Measurements from ENCODE around the gene S100P. TPM values are rescaled to one million over a fixed set of nuclear protein-coding genes. Genes with fewer than 3 reads are reported as not detected.

The S100P gene
- polyA plus RNA-seq, 2 of the 4 experiments (the other 2 are of a cell fraction) = 20.9 to 171 TPM

GRCh38 chr4:6676722-6677558, 16.7 kb upstream of the S100P start:
- no peak for DNase-seq (ENCODE audit: low read depth in 1 of 2, low spot score in 1 of 2)
- Histone ChIP-seq H3K4me3 (no peak overlapping the region), H3K4me2 (peak overlapping the region; percentile 99), H3K27ac (no peak overlapping the region), H3K9me3 (no peaks in the 10 kb centered on the region), H3K4me1 (peaks cover 20% of the 10 kb centered on the region)
- FAIRE-seq = no peak
- 94% methylated on average over 21 of the region's 21 CpGs for WGBS (ENCODE audit: missing lambda C conversion rate)
- ATAC-seq = no peak
- POLR2A ChIA-PET = interaction anchor here (1.0 kb wide), 1 partner anchor 25 kb away, joined by 3 read pairs; no protein-coding TSS in a partner anchor
- TF ChIP-seq ZC3H11A (IDR thresholded peaks at IDR 0.05) (no peak), POLR2AphosphoS2 (conservative IDR thresholded peaks at IDR 0.05; ENCODE audit: low read length) (no peak), CHD4 (IDR thresholded peaks at IDR 0.05; ENCODE audit: borderline replicate concordance) (no peak), ELK1 (IDR thresholded peaks at IDR 0.05; ENCODE audit: low read depth, low read length) (no peak), HOXA7 (CRISPR knock-in tag; IDR thresholded peaks at IDR 0.05) (no peak), USF2 (IDR thresholded peaks at IDR 0.05) (no peak), NFE2L2 (conservative IDR thresholded peaks at IDR 0.05; ENCODE audit: low read length) (no peak), NR3C1 (IDR thresholded peaks at IDR 0.05) (no peak), JUN (IDR thresholded peaks at IDR 0.05) (no peak), EHMT2 (IDR thresholded peaks at IDR 0.05; ENCODE audit: low read depth) (no peak)
- TF ChIP-seq, protein P1, sequence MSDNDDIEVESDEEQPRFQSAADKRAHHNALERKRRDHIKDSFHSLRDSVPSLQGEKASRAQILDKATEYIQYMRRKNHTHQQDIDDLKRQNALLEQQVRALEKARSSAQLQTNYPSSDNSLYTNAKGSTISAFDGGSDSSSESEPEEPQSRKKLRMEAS (IDR thresholded peaks at IDR 0.05) = no peak
- TF ChIP-seq, protein P2, sequence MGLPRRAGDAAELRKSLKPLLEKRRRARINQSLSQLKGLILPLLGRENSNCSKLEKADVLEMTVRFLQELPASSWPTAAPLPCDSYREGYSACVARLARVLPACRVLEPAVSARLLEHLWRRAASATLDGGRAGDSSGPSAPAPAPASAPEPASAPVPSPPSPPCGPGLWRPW (IDR thresholded peaks at IDR 0.05) = no peak
- CTCF ChIA-PET = interaction anchor here (0.6 to 2.7 kb wide), 5 partner anchors 8 to 131 kb away, joined by 3 to 9 read pairs (median 5); no protein-coding TSS in a partner anchor

DNA sequence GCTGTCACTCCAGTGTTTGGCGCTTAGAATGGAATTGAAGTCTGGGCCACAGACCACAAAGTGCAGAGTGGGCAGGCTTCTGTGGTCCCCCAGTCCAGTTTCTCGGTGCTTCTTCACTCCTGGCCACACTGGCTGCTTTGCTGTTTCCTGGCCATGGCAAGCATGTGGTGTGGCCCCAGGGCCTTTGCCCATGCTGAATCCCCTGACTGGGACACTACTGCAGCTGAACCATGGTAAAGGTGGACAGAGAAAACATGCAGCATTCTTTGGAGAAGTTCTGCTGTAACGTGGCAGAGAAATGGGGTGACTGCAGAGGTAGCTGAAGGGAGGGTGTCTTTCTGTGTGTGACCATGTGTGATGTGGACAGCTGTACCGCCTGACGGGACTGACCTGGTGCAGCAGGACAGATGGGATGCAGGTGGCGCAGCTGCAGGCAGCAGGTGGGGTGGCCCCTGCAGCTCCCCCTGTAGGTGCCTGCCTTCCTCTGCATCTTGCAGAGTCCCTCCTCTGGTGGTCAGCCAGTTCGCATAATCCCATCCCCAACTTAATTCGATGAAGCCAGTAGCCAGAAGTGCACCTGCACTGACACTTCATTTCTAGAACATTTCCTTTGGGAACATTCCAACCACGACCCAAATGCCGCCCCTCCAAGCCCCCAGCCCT, 13.2 kb upstream of the S100P start:
- Histone ChIP-seq H3K27ac (no peak overlapping the region), H3K4me3 (no peak overlapping the region), H3K9me3 (no peaks in the 10 kb centered on the region), H3K4me2 (no peak overlapping the region), H3K4me1 (peaks cover 13% of the 10 kb centered on the region; the same call in 2 of the 3 replicates)
- peak in 1 of 2 experiments; percentile 45; a peak in 3 of 6 replicates for ATAC-seq
- TF ChIP-seq RNF2 (IDR thresholded peaks at IDR 0.05; ENCODE audit: borderline replicate concordance, low read depth) (no peak), MAFK (IDR thresholded peaks at IDR 0.05; ENCODE audit: partially characterized antibody) (no peak), HOXB13 (CRISPR knock-in tag; IDR thresholded peaks at IDR 0.05; ENCODE audit: low read depth) (no peak), HOXA7 (CRISPR knock-in tag; IDR thresholded peaks at IDR 0.05) (no peak)
- CTCF ChIA-PET = interaction anchor here (0.7 to 2.5 kb wide), 7 partner anchors 8 to 350 kb away, joined by 3 to 9 read pairs (median 4); partner anchors contain the start of gene MRFAP1
- POLR2A ChIA-PET = no interaction called here
- no peak for DNase-seq (ENCODE audit: low read depth in 1 of 2, low spot score in 1 of 2)
- FAIRE-seq = no peak
- WGBS (ENCODE audit: missing lambda C conversion rate) = 81% methylated on average over 8 of the region's 10 CpGs

DNA sequence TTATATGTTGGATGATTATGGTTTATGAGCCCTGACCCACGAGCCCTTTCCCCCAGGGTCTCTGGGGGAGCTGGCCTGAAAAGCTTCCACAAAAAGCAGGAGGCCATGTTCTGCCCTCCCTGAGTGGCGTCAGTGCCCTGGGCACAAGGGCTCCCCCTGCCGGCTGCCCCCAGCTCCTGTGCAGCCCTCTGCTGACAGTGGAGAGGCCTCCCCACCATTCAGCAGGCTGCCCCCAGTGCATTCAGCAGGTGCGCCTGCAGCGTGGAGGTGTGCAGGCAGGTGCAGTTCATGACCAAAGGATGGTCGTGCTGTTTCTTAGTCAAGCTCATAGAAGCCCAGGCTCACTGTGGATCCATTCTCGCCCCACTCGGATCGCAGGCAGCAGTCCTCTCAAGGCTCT, 12.5 kb upstream of the S100P start:
- H3K4me3 ChIP-seq = no peak overlapping the region
- DNase-seq (ENCODE audit: low read depth in 1 of 2, low spot score in 1 of 2) = no peak
- H3K27ac ChIP-seq = no peak overlapping the region
- ChIA-PET CTCF (interaction anchor here (1.1 to 2.5 kb wide), 6 partner anchors 8 to 350 kb away, joined by 3 to 9 read pairs (median 4); partner anchors contain the start of gene MRFAP1), POLR2A (no interaction called here)
- H3K4me1 ChIP-seq = peaks cover 6% of the 10 kb centered on the region; the same call in 2 of the 3 replicates
- no peaks in the 10 kb centered on the region for H3K9me3 ChIP-seq
- no peak for FAIRE-seq
- 79% methylated on average over 6 of the region's 9 CpGs for WGBS (ENCODE audit: missing lambda C conversion rate)
- no peak overlapping the region for H3K4me2 ChIP-seq
- peak; percentile 35 to 65; a peak in 4 of 6 replicates for ATAC-seq
- TF ChIP-seq, protein P3, sequence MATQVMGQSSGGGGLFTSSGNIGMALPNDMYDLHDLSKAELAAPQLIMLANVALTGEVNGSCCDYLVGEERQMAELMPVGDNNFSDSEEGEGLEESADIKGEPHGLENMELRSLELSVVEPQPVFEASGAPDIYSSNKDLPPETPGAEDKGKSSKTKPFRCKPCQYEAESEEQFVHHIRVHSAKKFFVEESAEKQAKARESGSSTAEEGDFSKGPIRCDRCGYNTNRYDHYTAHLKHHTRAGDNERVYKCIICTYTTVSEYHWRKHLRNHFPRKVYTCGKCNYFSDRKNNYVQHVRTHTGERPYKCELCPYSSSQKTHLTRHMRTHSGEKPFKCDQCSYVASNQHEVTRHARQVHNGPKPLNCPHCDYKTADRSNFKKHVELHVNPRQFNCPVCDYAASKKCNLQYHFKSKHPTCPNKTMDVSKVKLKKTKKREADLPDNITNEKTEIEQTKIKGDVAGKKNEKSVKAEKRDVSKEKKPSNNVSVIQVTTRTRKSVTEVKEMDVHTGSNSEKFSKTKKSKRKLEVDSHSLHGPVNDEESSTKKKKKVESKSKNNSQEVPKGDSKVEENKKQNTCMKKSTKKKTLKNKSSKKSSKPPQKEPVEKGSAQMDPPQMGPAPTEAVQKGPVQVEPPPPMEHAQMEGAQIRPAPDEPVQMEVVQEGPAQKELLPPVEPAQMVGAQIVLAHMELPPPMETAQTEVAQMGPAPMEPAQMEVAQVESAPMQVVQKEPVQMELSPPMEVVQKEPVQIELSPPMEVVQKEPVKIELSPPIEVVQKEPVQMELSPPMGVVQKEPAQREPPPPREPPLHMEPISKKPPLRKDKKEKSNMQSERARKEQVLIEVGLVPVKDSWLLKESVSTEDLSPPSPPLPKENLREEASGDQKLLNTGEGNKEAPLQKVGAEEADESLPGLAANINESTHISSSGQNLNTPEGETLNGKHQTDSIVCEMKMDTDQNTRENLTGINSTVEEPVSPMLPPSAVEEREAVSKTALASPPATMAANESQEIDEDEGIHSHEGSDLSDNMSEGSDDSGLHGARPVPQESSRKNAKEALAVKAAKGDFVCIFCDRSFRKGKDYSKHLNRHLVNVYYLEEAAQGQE (IDR thresholded peaks at IDR 0.05) = no peak
- no peak for TF ChIP-seq PBX3 (IDR thresholded peaks at IDR 0.05)
- TF ChIP-seq RNF2 (IDR thresholded peaks at IDR 0.05; ENCODE audit: borderline replicate concordance, low read depth) = no peak
- no peak for TF ChIP-seq ESRRA (IDR thresholded peaks at IDR 0.05; ENCODE audit: borderline replicate concordance, low read length)
- TF ChIP-seq POLR2AphosphoS2 (conservative IDR thresholded peaks at IDR 0.05; ENCODE audit: low read length) = no peak
- TF ChIP-seq CTCF (IDR thresholded peaks at IDR 0.05) = peak; percentile 36; the same call in 2 of the 3 replicates
- no peak for TF ChIP-seq PHF8 (IDR thresholded peaks at IDR 0.05; ENCODE audit: borderline replicate concordance, low read depth)
- TF ChIP-seq KDM5A (IDR thresholded peaks at IDR 0.05) = no peak

Data from A549 (cell line).